Measurements from ENCODE around the gene DYSF. TPM values are rescaled to one million over a fixed set of nuclear protein-coding genes. Genes with fewer than 3 reads are reported as not detected.

DYSF gene
- total and polyA plus RNA-seq, 2 donors (not counting 1 experiment from before 2014, with no cell fraction given) = 0.17 to 0.43 TPM

- peaks cover 0 to 3% (median 0%) of the 10 kb centered on the region in 4 experiments for H3K27me3 ChIP-seq (replicated peaks in 1 of 4; ENCODE audit: control extremely low read depth in 1 of 4, control insufficient read depth in 3 of 4, insufficient read depth in 4 of 4, low read length in 3 of 4)
- Mint-ChIP-seq H3K9me3 (ENCODE audit: insufficient read depth) (no peaks in the 10 kb centered on the region), H3K4me1 (no peaks in the 10 kb centered on the region), H3K27ac (no peak overlapping the region), H3K27me3 (peaks cover 17% of the 10 kb centered on the region), H3K4me3 (no peak overlapping the region)
- DNase-seq = no peak
- POLR2A ChIA-PET = no interaction called here
- peaks cover 0 to under 1% (median 0%) of the 10 kb centered on the region in 3 donors for H3K9me3 ChIP-seq (ENCODE audit: control extremely low read depth in 1 of 3, control insufficient read depth in 2 of 3, insufficient read depth in 1 of 3, low read length in 2 of 3)
- TF ChIP-seq CTCF (IDR thresholded peaks at IDR 0.05) (no peak), EZH2 (IDR thresholded peaks at IDR 0.05; ENCODE audit: borderline replicate concordance, insufficient read depth, low read depth, low read length, poor library complexity, severe bottlenecking) (no peak)
- H3K4me3 ChIP-seq (ENCODE audit: control extremely low read depth in 1 of 5, extremely low read depth in 1 of 5, insufficient read depth in 1 of 5, low read depth in 2 of 5, low read length in 4 of 5) = no peak overlapping the region
- H4K20me1 ChIP-seq (ENCODE audit: control insufficient read depth, insufficient read depth, low read length, poor library complexity, severe bottlenecking) = no peaks in the 10 kb centered on the region
- no peaks in the 10 kb centered on the region for H3K36me3 ChIP-seq (replicated peaks in 1 of 2; ENCODE audit: control extremely low read depth in 1 of 2, control insufficient read depth in 1 of 2, extremely low read depth in 1 of 2, insufficient read depth in 2 of 2, low read length in 1 of 2)
- H3K79me2 ChIP-seq (ENCODE audit: control insufficient read depth, insufficient read depth, low read length) = no peaks in the 10 kb centered on the region
- no CpG with 5 or more reads among the region's 4 CpGs for WGBS (ENCODE audit: insufficient coverage)
- CTCF ChIA-PET = no interaction called here
- no peak overlapping the region for H3K27ac ChIP-seq (ENCODE audit: low read length in 2 of 2)
- intact Hi-C loops (cut with micrococcal nuclease) = no loop called here
- no peak overlapping the region for H2AFZ ChIP-seq (ENCODE audit: insufficient read depth, low read depth, low read length, poor library complexity, severe bottlenecking)
- no peaks in the 10 kb centered on the region for H3K4me1 ChIP-seq (ENCODE audit: control insufficient read depth in 2 of 2, insufficient read depth in 2 of 2, low read length in 2 of 2)
- ATAC-seq (ENCODE audit: low read depth) = no peak
- no peak overlapping the region for H3K9ac ChIP-seq (ENCODE audit: low read length)
- H3K4me2 ChIP-seq (replicated peaks; ENCODE audit: low read depth, low read length, poor library complexity, severe bottlenecking) = no peak overlapping the region
Observed at GRCh38 chr2:71714601-71715240, 261.4 kb downstream of the DYSF start.

GRCh38 chr2:71715241-71715750 is 261.9 kb downstream of the DYSF start:
- 90% methylated on average over 3 of the region's 6 CpGs for WGBS (ENCODE audit: insufficient coverage)
- Histone ChIP-seq H3K27me3 (replicated peaks in 1 of 4; ENCODE audit: control extremely low read depth in 1 of 4, control insufficient read depth in 3 of 4, insufficient read depth in 4 of 4, low read length in 3 of 4) (peaks cover 0 to 3% (median 0%) of the 10 kb centered on the region in 4 experiments), H3K79me2 (ENCODE audit: control insufficient read depth, insufficient read depth, low read length) (no peaks in the 10 kb centered on the region), H4K20me1 (ENCODE audit: control insufficient read depth, insufficient read depth, low read length, poor library complexity, severe bottlenecking) (no peaks in the 10 kb centered on the region), H3K9ac (ENCODE audit: low read length) (no peak overlapping the region), H3K4me3 (ENCODE audit: control extremely low read depth in 1 of 5, extremely low read depth in 1 of 5, insufficient read depth in 1 of 5, low read depth in 2 of 5, low read length in 4 of 5) (no peak overlapping the region), H3K4me2 (replicated peaks; ENCODE audit: low read depth, low read length, poor library complexity, severe bottlenecking) (no peak overlapping the region), H2AFZ (ENCODE audit: insufficient read depth, low read depth, low read length, poor library complexity, severe bottlenecking) (no peak overlapping the region), H3K9me3 (ENCODE audit: control extremely low read depth in 1 of 3, control insufficient read depth in 2 of 3, insufficient read depth in 1 of 3, low read length in 2 of 3) (peaks cover 0 to 5% (median 0%) of the 10 kb centered on the region in 3 donors), H3K27ac (ENCODE audit: low read length in 2 of 2) (no peak overlapping the region), H3K4me1 (ENCODE audit: control insufficient read depth in 2 of 2, insufficient read depth in 2 of 2, low read length in 2 of 2) (no peaks in the 10 kb centered on the region), H3K36me3 (replicated peaks in 1 of 2; ENCODE audit: control extremely low read depth in 1 of 2, control insufficient read depth in 1 of 2, extremely low read depth in 1 of 2, insufficient read depth in 2 of 2, low read length in 1 of 2) (no peaks in the 10 kb centered on the region)
- H3K4me1 Mint-ChIP-seq = no peaks in the 10 kb centered on the region
- no peak for TF ChIP-seq EZH2 (IDR thresholded peaks at IDR 0.05; ENCODE audit: borderline replicate concordance, insufficient read depth, low read depth, low read length, poor library complexity, severe bottlenecking)
- no peak for TF ChIP-seq CTCF (IDR thresholded peaks at IDR 0.05)
- ATAC-seq (ENCODE audit: low read depth) = no peak
- H3K9me3 Mint-ChIP-seq (ENCODE audit: insufficient read depth) = no peaks in the 10 kb centered on the region
- ChIA-PET POLR2A (no interaction called here), CTCF (no interaction called here)
- H3K27me3 Mint-ChIP-seq = peaks cover 17% of the 10 kb centered on the region
- no peak for DNase-seq
- H3K4me3 Mint-ChIP-seq = no peak overlapping the region
- intact Hi-C loops (cut with micrococcal nuclease) = no loop called here
- no peak overlapping the region for H3K27ac Mint-ChIP-seq

Measured in B cell (primary cell).